SK-N-SH treated with all-trans-retinoic acid at 6 μM for 48 hours (cell line): ENCODE measurements around the gene DNAL1.

Source experiments
- ATAC-seq: fragments of 200-7000 bp; cut with Tn5 transposase; 3 replicates; pipeline ENCODE4 v1.9.1; 2020; ENCODE audit warnings: mild to moderate bottlenecking, moderate library complexity
- ARNTL ChIP-seq: fragments of 450-650 bp; formaldehyde crosslinking; IDR thresholded peaks from 2 replicates; pipeline ENCODE4 v1.5.0; 2020; ENCODE audit warnings: low read depth, mild to moderate bottlenecking, moderate library complexity, borderline replicate concordance
- BACH2 ChIP-seq: fragments of 250-450 bp; sonication (Bioruptor Pico); IDR thresholded peaks from 2 replicates; pipeline ENCODE4 v1.9.0; 2021; ENCODE audit warnings: mild to moderate bottlenecking, borderline replicate concordance
- CREB5 ChIP-seq: fragments of 250-450 bp; sonication (Bioruptor Pico); IDR thresholded peaks from 2 replicates; pipeline ENCODE4 v1.5.1; 2020; ENCODE audit warnings: low read depth, mild to moderate bottlenecking, moderate library complexity
- CSDC2 ChIP-seq: fragments of 250-450 bp; sonication (Bioruptor Pico); IDR thresholded peaks from 2 replicates; pipeline ENCODE4 v1.5.0; 2020; ENCODE audit warnings: mild to moderate bottlenecking, moderate library complexity
- CSRNP3 ChIP-seq: fragments of 250-450 bp; sonication (Bioruptor Pico); IDR thresholded peaks from 2 replicates; pipeline ENCODE4 v1.5.1; 2021; ENCODE audit warnings: mild to moderate bottlenecking, moderate library complexity
- ESRRG ChIP-seq: fragments of 250-450 bp; sonication (Bioruptor Pico); IDR thresholded peaks from 2 replicates; pipeline ENCODE4 v1.6.1; 2021; ENCODE audit warnings: mild to moderate bottlenecking
- GLIS3 ChIP-seq: fragments of 250-450 bp; sonication (Bioruptor Pico); IDR thresholded peaks from 2 replicates; pipeline ENCODE4 v1.5.0; 2020; ENCODE audit warnings: mild to moderate bottlenecking, moderate library complexity
- ISL1 ChIP-seq: fragments of 250-450 bp; sonication (Bioruptor Pico); IDR thresholded peaks from 2 replicates; pipeline ENCODE4 v2.1.2; 2022; ENCODE audit warnings: mild to moderate bottlenecking, moderate library complexity
- POU6F1 ChIP-seq: fragments of 250-450 bp; sonication (Bioruptor Pico); IDR thresholded peaks from 2 replicates; pipeline ENCODE4 v1.8.0; 2021; ENCODE audit warnings: low read depth, mild to moderate bottlenecking, moderate library complexity, borderline replicate concordance
- PPARA ChIP-seq: fragments of 250-450 bp; sonication (Bioruptor Pico); IDR thresholded peaks from 2 replicates; pipeline ENCODE4 v1.5.0; 2020; ENCODE audit warnings: mild to moderate bottlenecking, borderline replicate concordance
- RARB ChIP-seq: fragments of 250-450 bp; sonication (Bioruptor Pico); IDR thresholded peaks from 2 replicates; pipeline ENCODE4 v1.8.0; 2021; ENCODE audit warnings: mild to moderate bottlenecking, moderate library complexity
- SNAI2 ChIP-seq: fragments of 250-450 bp; sonication (Bioruptor Pico); IDR thresholded peaks from 2 replicates; pipeline ENCODE4 v1.5.0; 2020; ENCODE audit warnings: mild to moderate bottlenecking, moderate library complexity
- TCF4 ChIP-seq: fragments of 250-450 bp; sonication (Bioruptor Pico); IDR thresholded peaks from 2 replicates; pipeline ENCODE4 v1.8.0; 2021; ENCODE audit warnings: mild to moderate bottlenecking, moderate library complexity, borderline replicate concordance
- TOX ChIP-seq: fragments of 250-450 bp; sonication (Bioruptor Pico); IDR thresholded peaks from 2 replicates; pipeline ENCODE4 v1.8.0; 2021; ENCODE audit warnings: mild to moderate bottlenecking, moderate library complexity, borderline replicate concordance
- TSHZ2 ChIP-seq: fragments of 250-450 bp; sonication (Bioruptor Pico); IDR thresholded peaks from 2 replicates; pipeline ENCODE4 v1.5.0; 2020; ENCODE audit warnings: mild to moderate bottlenecking, moderate library complexity
- ZC3H10 ChIP-seq: fragments of 250-450 bp; sonication (Bioruptor Pico); IDR thresholded peaks from 2 replicates; pipeline ENCODE4 v1.5.1; 2021; ENCODE audit warnings: mild to moderate bottlenecking, moderate library complexity
- ZFP3 ChIP-seq: fragments of 250-450 bp; sonication (Bioruptor Pico); IDR thresholded peaks from 2 replicates; pipeline ENCODE4 v1.5.0; 2020; ENCODE audit warnings: mild to moderate bottlenecking, moderate library complexity
- ZFP30 ChIP-seq: fragments of 450-650 bp; formaldehyde crosslinking; IDR thresholded peaks from 2 replicates; pipeline ENCODE4 v1.5.0; 2022; ENCODE audit warnings: mild to moderate bottlenecking, moderate library complexity
- ZNF8 ChIP-seq: fragments of 450-650 bp; formaldehyde crosslinking; IDR thresholded peaks from 2 replicates; pipeline ENCODE4 v1.5.0; 2020; ENCODE audit warnings: mild to moderate bottlenecking, moderate library complexity

DNAL1 gene

GRCh38 chr14:73717711-73718417 lies 73.1 kb downstream of the DNAL1 start:
- no peak for ATAC-seq
- TF ChIP-seq ESRRG (CRISPR knock-in tag) (no peak), BACH2 (no peak), ZNF8 (CRISPR knock-in tag) (no peak), CSRNP3 (CRISPR knock-in tag) (no peak), TCF4 (CRISPR knock-in tag) (no peak), RARB (no peak), ISL1 (CRISPR knock-in tag) (no peak), POU6F1 (CRISPR knock-in tag) (no peak), PPARA (CRISPR knock-in tag) (no peak), CSDC2 (no peak), GLIS3 (CRISPR knock-in tag) (no peak), ARNTL (CRISPR knock-in tag) (no peak), SNAI2 (CRISPR knock-in tag) (no peak), TOX (CRISPR knock-in tag) (no peak), ZFP3 (no peak), ZFP30 (CRISPR knock-in tag) (no peak), CREB5 (CRISPR knock-in tag) (no peak), TSHZ2 (CRISPR knock-in tag) (no peak), ZC3H10 (no peak)
- TF ChIP-seq, all 23 proteins: peak for 0

GRCh38 chr14:73718418-73719251 lies 73.8 kb downstream of the DNAL1 start:
- TF ChIP-seq ARNTL (CRISPR knock-in tag): no peak
- TF ChIP-seq TSHZ2 (CRISPR knock-in tag): no peak
- TF ChIP-seq ISL1 (CRISPR knock-in tag): no peak
- TF ChIP-seq CSDC2: no peak
- TF ChIP-seq POU6F1 (CRISPR knock-in tag): no peak
- no peak for TF ChIP-seq GLIS3 (CRISPR knock-in tag)
- no peak for TF ChIP-seq PPARA (CRISPR knock-in tag)
- no peak for TF ChIP-seq ESRRG (CRISPR knock-in tag)
- TF ChIP-seq TCF4 (CRISPR knock-in tag): no peak
- TF ChIP-seq, all 23 proteins: peak for 0
- ATAC-seq: no peak
